Adrenal gland (tissue), 5 donors: ENCODE measurements around the gene SRPK1.

Experiments used
- POLR2A ChIP-seq, 2 donors: fragments of 450-650 bp; IDR thresholded peaks; one replicate each; pipeline ENCODE4 v1.6.1; 2017; ENCODE audit warnings: antibody characterized with exemption in 2 of 2, mild to moderate bottlenecking in 2 of 2, moderate library complexity in 1 of 2
- TF ChIP-seq, protein P1 (sequence below), 6 experiments: fragments of 450-650 bp in 4 of 6; fragments of 200-600 bp in 2 of 6; sonication (generic) in 1 of 6; IDR thresholded peaks; 1 replicate in 5 of 6; 2 replicates in 1 of 6; pipeline versions ENCODE4 v1.5.1 to v1.8.0; 2016 to 2021; ENCODE audit warnings: antibody characterized with exemption in 6 of 6, mild to moderate bottlenecking in 2 of 6, moderate library complexity in 1 of 6
- donor health status: DM: no; HTN: no; CAD: no.

DNA sequence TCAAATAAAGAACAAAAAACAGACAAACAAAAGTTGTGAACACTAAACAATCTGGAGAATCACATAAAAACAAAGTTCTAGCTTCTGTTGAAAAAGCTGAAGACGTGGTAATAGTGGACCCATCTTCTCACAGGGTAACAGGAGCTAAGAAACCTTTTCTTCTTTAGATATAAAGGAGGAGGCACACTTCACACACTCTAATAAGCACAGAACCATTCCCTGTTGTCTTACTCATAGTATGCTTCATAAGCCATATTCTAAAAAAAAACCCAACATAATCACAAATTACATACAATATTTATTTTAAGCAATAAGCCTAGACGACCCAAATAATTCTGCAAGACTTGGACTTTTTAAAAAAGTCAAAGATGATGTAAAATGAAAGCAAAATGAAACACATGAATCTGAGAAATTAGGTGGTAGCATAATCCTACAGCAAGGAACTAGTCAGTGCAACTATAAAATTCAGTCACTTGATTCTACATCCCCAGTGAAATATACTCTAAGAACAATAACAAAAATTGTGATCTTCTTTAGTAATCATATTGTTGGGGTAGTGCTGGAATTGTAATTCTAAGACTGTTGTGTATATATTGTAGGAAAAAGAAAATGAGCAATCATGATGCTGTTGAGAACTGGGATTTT lies 15.6 kb downstream of the SRPK1 start:
- TF ChIP-seq, protein P1, sequence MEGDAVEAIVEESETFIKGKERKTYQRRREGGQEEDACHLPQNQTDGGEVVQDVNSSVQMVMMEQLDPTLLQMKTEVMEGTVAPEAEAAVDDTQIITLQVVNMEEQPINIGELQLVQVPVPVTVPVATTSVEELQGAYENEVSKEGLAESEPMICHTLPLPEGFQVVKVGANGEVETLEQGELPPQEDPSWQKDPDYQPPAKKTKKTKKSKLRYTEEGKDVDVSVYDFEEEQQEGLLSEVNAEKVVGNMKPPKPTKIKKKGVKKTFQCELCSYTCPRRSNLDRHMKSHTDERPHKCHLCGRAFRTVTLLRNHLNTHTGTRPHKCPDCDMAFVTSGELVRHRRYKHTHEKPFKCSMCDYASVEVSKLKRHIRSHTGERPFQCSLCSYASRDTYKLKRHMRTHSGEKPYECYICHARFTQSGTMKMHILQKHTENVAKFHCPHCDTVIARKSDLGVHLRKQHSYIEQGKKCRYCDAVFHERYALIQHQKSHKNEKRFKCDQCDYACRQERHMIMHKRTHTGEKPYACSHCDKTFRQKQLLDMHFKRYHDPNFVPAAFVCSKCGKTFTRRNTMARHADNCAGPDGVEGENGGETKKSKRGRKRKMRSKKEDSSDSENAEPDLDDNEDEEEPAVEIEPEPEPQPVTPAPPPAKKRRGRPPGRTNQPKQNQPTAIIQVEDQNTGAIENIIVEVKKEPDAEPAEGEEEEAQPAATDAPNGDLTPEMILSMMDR (IDR thresholded peaks at IDR 0.05) = no peak
- TF ChIP-seq POLR2A (IDR thresholded peaks at IDR 0.05) = no peak
